NCI-H446 treated with DMSO at 0.1 percent for 48 hours (cell line): ENCODE results near the gene ZBTB11.
"Not testable (repeated sequence)": the region's sequence is repeated elsewhere in the genome, so short reads cannot be mapped to it uniquely, and the experiment has no call there.

Experiments
- DNase-seq: peaks from one replicate; lab custom pipeline; 2025; lab: John Stamatoyannopoulos, UW

ZBTB11 gene

GRCh38 chr3:101643861-101644613, 32.9 kb downstream of the ZBTB11 start:
- no peak for DNase-seq

GRCh38 chr3:101643009-101643844, 33.7 kb downstream of the ZBTB11 start:
- no peak for DNase-seq

DNA sequence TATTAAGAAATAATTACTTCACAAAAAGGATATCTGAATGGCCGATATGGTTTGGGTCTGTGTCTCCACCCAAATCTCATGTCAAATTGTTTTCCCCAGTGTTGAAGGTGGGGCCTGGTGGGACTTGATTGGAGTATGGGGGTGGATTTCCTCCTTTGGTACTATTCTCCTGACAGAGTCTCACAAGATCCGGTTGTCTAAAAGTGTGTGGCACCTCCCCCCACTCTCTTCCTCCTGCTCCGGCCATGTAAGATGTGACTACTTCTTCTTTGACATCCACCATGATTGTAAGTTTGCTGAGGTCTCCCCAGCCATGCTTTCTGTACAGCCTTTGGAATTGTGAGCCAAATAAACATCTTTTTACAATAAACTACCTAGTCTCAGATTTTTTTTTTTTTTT, 34.5 kb downstream of the ZBTB11 start:
- DNase-seq, result no peak

GRCh38 chr3:101641397-101642115, 35.4 kb downstream of the ZBTB11 start:
- not testable (repeated sequence) for DNase-seq

GRCh38 chr3:101640256-101640655, 36.7 kb downstream of the ZBTB11 start:
- DNase-seq, result no peak

DNA sequence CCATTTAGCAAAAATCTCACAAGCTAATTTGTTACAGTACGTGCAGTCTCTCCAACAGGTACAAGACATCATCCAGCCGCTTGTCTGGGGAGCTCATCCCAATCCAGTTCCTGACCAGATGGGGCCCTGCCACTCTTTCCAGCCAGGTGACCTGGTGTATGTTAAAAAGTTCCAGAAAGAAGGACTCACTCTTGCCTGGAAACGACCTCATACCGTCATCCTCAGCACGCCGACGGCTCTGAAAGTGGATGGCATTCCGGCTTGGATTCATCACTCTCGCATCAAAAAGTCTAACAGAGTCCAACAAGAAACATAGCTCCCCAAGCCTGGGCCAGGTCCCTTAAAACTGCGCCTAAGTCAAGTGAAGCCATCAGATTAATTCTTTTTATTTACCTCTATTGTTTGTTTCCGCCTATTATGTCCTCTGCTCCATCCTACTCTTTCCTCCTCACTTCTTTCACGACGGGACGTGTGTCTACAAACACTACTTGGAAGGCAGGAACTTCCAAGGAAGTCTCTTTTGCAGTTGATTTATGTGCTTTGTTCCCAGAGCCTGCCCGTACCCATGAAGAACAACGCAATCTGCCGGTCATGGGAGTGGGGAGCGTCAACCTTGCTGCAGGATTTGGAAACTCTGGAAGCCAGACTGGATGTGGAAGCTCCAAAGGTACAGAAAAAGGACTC, 37.5 kb downstream of the ZBTB11 start:
- DNase-seq, result no peak

GRCh38 chr3:101638261-101638745, 38.6 kb downstream of the ZBTB11 start:
- no peak for DNase-seq

GRCh38 chr3:101637451-101637850, 39.5 kb downstream of the ZBTB11 start:
- no peak for DNase-seq

DNA sequence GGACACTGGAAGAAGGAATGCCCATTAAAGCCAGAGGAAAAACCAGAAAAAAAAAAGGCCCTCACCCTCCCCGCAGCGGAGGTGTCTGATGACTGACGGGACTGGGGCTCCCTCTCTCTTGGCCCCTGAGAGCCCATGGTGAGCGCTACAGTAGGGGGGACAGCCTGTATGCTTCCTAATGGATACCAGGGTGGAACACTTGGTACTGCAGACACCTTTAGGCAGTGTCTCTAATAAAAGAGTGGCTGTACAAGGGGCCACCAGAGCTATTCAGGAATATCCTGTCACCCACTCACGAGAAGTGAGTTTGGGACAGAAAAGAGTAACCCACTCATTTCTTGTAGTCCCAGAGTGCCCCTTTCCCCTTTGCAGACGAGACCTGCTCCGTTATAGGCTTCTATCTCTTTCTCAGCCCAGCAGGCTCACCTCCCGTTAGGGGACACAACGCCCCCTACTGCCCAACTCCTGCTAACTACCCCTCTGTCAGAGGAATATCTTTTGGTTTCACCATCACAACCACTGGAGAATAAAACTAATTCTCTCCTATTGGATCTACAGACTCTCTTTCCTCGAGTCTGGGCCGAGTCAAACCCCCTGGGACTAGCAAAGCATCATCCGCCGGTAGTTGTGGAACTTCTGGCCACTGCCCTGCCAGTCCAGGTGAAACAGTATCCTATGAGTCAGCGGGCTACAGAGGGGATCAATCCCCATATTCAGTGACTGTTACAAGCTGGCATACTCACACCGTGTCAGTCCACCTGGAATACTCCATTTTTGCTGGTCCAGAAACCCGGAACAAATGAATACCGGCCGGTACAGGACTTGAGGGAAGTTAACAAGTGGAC, 40.8 kb downstream of the ZBTB11 start:
- DNase-seq, result peak; percentile 2

DNA sequence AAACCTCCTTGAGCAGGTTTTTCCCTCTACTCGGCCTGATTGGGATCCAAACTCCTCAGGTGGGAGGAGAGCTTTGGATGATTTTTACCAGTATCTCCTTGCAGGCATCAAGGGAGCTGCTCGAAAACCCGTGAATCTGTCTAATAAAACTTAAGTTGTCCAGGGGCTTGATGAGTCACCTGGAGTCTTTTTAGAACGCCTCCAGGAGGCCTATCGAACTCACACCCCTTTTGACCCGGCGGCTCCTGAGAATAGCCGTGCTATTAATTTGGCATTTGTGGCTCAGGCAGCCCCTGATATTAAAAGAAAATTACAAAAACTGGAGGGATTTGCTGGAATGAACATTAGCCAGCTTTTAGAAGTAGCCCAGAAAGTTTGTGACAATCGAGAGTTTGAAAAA, 41.6 kb downstream of the ZBTB11 start:
- no peak for DNase-seq

DNA sequence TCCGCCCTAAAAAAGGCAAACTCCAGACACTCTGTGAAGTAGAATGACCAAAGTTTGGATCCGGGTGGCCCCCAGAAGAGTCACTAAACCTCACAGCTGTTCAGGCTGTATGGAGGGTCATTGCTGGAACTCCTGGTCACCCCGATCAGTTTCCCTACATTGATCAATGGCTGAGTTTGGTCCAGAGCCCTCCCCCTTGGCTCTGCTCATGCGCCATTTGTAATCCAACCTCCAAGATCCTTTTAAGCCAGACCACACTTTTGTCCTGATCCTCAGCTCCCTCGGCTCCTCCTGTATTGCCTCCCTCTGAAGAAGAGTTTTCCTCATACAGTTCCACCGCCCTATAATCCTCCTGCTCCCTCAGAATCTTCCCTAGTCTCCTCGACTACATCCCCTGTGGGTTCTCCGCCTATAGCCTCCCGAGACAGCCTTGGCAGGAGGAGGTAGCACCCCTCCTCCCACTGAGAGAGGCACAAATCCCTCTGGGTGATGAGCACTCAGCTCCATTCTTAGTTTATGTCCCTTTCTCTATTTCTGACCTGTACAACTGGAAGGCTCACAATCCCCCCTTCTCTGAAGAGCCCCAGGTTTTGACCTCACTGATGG, 42.2 kb downstream of the ZBTB11 start:
- no peak for DNase-seq

- no peak for DNase-seq
These were observed 43.7 kb downstream of the ZBTB11 start for GRCh38 chr3:101633186-101633585.

GRCh38 chr3:101632586-101632985, 44.3 kb downstream of the ZBTB11 start:
- DNase-seq, result no peak

GRCh38 chr3:101631959-101632358, 45.0 kb downstream of the ZBTB11 start:
- not testable (repeated sequence) for DNase-seq

GRCh38 chr3:101631098-101631796, 45.7 kb downstream of the ZBTB11 start:
- DNase-seq, result no peak

DNA sequence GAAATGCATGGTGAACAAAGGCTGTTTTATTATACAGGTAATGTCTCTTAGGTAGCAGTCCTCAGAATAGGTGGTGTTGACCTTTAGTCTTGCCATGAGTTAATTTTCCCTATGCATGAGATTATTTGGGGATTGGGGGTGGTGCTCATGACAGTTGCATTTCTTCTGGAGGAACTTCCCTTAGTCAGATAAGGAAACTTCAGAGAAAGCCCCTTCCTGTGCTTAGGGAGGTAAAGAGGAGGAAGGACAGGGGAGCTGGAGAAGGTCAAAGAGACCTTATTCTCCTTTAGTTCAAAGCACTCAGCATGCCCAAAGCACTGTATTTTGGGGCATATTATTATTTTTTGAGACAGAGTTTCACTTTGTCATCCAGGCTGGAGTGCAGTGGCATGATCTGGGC, 47.7 kb downstream of the ZBTB11 start:
- no peak for DNase-seq

DNA sequence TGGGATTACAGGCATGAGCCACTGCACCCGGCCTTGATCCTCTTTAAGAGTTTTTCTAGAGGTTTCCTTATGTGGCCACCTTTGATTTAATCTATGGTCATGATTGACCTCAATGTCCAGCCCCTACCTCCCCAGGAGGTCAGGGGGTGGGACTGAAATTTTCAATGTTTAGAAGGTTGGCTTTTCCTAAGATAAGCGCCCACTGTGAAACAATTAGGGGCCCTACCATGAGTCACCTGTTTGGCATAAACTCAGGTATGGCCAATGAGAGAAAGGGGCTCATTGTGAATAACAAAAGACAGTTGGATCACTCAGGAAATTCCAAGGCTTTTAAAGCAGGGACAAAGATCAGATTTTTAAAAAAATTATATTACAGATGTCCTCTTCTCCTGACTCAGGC, 51.1 kb downstream of the ZBTB11 start:
- DNase-seq, result no peak

GRCh38 chr3:101624857-101625256, 52.1 kb downstream of the ZBTB11 start:
- DNase-seq, result no peak

GRCh38 chr3:101623656-101624055, 53.3 kb downstream of the ZBTB11 start:
- DNase-seq, result no peak

GRCh38 chr3:101619734-101620133, 57.2 kb downstream of the ZBTB11 start:
- DNase-seq, result no peak
